H1 (cell line): Measurements from ENCODE around the gene POFUT2.

Experiments used
- ATF3 ChIP-seq: IDR thresholded peaks from 2 replicates; pipeline ENCODE4 v1.6.1; 2011; ENCODE audit warnings: low read depth, mild to moderate bottlenecking, low read length; ENCODE audit not compliant: insufficient read depth
- CHD2 ChIP-seq: IDR thresholded peaks from 2 replicates; pipeline ENCODE4 v1.6.1; 2012; ENCODE audit warnings: low read length, improper control_type of control experiment
- CTCF ChIP-seq, 3 experiments: IDR thresholded peaks; 1 replicate in 2 of 3; 2 replicates in 1 of 3; pipeline versions ENCODE4 v1.5.1 to v1.6.1; 2011; ENCODE audit warnings: low read length in 3 of 3, mild to moderate bottlenecking in 3 of 3, inconsistent platforms in 2 of 3, low read depth in 1 of 3, moderate library complexity in 1 of 3; ENCODE audit not compliant: insufficient read depth in 1 of 3; ENCODE audit errors: control extremely low read depth in 1 of 3
- EP300 ChIP-seq, 2 experiments: IDR thresholded peaks; 1 replicate in 1 of 2; 2 replicates in 1 of 2; pipeline ENCODE4 v1.6.1; 2011 to 2012; ENCODE audit warnings: low read depth in 2 of 2, low read length in 2 of 2, mild to moderate bottlenecking in 2 of 2, borderline replicate concordance in 1 of 2, inconsistent platforms in 1 of 2, moderate library complexity in 1 of 2
- EZH2 ChIP-seq: fragments of 200-600 bp; sonication (generic); IDR thresholded peaks from 2 replicates; pipeline ENCODE4 v1.7.1; 2012; ENCODE audit warnings: low read depth, mild to moderate bottlenecking, moderate library complexity, low read length, inconsistent platforms; ENCODE audit not compliant: severe bottlenecking
- HDAC6 ChIP-seq: IDR thresholded peaks from one replicate; pipeline ENCODE4 v1.7.1; 2012; ENCODE audit warnings: low read depth, mild to moderate bottlenecking, inconsistent platforms, low read length, moderate library complexity
- PHF8 ChIP-seq: fragments of 200-600 bp; sonication (generic); conservative IDR thresholded peaks from 2 replicates; pipeline ENCODE4 v1.7.1; 2012; ENCODE audit warnings: low read depth, mild to moderate bottlenecking, inconsistent platforms, low read length, moderate library complexity
- POLR2A ChIP-seq, 2 experiments: IDR thresholded peaks; 1 replicate in 1 of 2; 2 replicates in 1 of 2; pipeline ENCODE4 v1.6.1; 2011; ENCODE audit warnings: low read depth in 2 of 2, low read length in 2 of 2, mild to moderate bottlenecking in 2 of 2; ENCODE audit errors: control extremely low read depth in 1 of 2
- POLR2AphosphoS5 ChIP-seq: IDR thresholded peaks from 2 replicates; pipeline ENCODE4 v1.6.1; 2011; ENCODE audit warnings: low read depth, low read length
- TEAD4 ChIP-seq: IDR thresholded peaks from 2 replicates; pipeline ENCODE4 v1.6.1; 2012; ENCODE audit warnings: low read depth, low read length, inconsistent platforms, mixed read lengths
- USF2 ChIP-seq: IDR thresholded peaks from 2 replicates; pipeline ENCODE4 v1.6.1; 2011; ENCODE audit warnings: low read length, improper control_type of control experiment
- ZNF274 ChIP-seq: IDR thresholded peaks from 2 replicates; pipeline ENCODE4 v1.7.0; 2012; ENCODE audit warnings: low read length, borderline replicate concordance; ENCODE audit errors: extremely low read depth

- TF ChIP-seq POLR2A (IDR thresholded peaks at IDR 0.05; ENCODE audit: control extremely low read depth in 1 of 2, low read depth in 2 of 2, low read length in 2 of 2) (no peak), CTCF (IDR thresholded peaks at IDR 0.05; ENCODE audit: control extremely low read depth in 1 of 3, insufficient read depth in 1 of 3, low read depth in 1 of 3, low read length in 3 of 3) (no peak), EP300 (IDR thresholded peaks at IDR 0.05; ENCODE audit: borderline replicate concordance in 1 of 2, low read depth in 2 of 2, low read length in 2 of 2) (no peak), EZH2 (no peak), ATF3 (no peak), POLR2AphosphoS5 (no peak), ZNF274 (no peak), TEAD4 (no peak), CHD2 (no peak), USF2 (no peak), PHF8 (no peak), HDAC6 (no peak)
Observed at GRCh38 chr21:45317398-45318145, 29.9 kb upstream of the POFUT2 start.
